ENCODE data around the gene JAKMIP3. TPM values are rescaled to one million over a fixed set of nuclear protein-coding genes. Genes with fewer than 3 reads are reported as not detected.

The JAKMIP3 gene
- polyA plus RNA-seq, 1 experiment, result 0.26 TPM

DNA sequence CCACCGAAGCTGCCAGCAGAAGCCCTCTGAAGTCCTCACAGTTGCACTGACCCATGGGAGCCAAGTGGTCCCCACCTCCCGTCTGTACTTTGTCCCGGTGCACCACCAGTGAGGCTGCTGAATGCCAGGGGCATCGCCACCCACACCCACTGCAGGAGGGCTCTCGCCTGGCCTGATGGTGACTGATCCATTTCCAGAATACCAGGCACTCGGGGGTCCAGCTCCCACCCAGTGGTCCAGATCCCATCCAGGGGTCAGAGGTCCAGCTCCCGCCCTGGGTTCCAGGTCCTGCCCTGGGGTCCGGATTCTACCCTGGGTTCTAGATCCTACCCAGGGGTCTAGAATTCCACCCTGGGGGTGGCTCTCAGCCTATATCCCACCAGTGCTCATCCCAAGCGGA, 9.1 kb upstream of the JAKMIP3 start:
- TF ChIP-seq, protein P1, sequence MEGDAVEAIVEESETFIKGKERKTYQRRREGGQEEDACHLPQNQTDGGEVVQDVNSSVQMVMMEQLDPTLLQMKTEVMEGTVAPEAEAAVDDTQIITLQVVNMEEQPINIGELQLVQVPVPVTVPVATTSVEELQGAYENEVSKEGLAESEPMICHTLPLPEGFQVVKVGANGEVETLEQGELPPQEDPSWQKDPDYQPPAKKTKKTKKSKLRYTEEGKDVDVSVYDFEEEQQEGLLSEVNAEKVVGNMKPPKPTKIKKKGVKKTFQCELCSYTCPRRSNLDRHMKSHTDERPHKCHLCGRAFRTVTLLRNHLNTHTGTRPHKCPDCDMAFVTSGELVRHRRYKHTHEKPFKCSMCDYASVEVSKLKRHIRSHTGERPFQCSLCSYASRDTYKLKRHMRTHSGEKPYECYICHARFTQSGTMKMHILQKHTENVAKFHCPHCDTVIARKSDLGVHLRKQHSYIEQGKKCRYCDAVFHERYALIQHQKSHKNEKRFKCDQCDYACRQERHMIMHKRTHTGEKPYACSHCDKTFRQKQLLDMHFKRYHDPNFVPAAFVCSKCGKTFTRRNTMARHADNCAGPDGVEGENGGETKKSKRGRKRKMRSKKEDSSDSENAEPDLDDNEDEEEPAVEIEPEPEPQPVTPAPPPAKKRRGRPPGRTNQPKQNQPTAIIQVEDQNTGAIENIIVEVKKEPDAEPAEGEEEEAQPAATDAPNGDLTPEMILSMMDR (IDR thresholded peaks at IDR 0.05; ENCODE audit: insufficient read depth, low read depth, low read length), result no peak
- no peak for DNase-seq (ENCODE audit: low read depth)
- ChIA-PET CTCF (interaction anchor here (1.2 kb wide), 1 partner anchor 34 kb away, joined by 3 read pairs; no protein-coding TSS in a partner anchor), POLR2A (no interaction called here)
- no peak overlapping the region for H3K4me3 ChIP-seq (ENCODE audit: low read depth, low read length)
- no peaks in the 10 kb centered on the region for H3K27me3 ChIP-seq (ENCODE audit: control insufficient read depth, insufficient read depth, low read length)
- no peaks in the 10 kb centered on the region for H3K36me3 ChIP-seq (ENCODE audit: control insufficient read depth, insufficient read depth, low read length)

DNA sequence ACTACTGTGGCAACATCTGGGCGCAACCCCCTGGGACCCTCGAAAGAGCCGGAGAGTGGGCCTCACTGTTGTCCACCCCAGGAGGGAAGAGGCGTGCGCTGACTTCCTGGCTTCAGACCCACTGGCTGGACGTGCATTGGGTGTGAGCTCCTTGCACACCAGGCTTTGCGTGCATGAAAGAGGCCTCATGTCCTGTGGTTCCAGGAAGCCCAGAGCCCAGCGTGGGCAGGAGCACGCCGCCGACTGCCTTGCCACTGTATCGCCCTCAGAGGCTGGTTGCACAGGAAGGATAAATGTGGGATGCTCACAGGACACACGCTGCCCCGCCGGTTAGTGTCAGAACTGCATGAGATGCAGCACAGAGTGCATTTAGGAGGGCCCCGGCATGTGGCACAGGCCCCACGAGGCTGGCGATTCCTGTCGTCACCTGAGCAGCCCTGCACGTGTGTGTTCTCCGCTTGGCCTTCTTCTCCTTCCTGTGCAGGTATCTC, 8.5 kb upstream of the JAKMIP3 start:
- Histone ChIP-seq H3K4me3 (ENCODE audit: low read depth, low read length) (no peak overlapping the region), H3K27me3 (ENCODE audit: control insufficient read depth, insufficient read depth, low read length) (no peaks in the 10 kb centered on the region), H3K36me3 (ENCODE audit: control insufficient read depth, insufficient read depth, low read length) (no peaks in the 10 kb centered on the region)
- TF ChIP-seq, protein P1 (IDR thresholded peaks at IDR 0.05; ENCODE audit: insufficient read depth, low read depth, low read length), result no peak
- DNase-seq (ENCODE audit: low read depth), result no peak
- CTCF ChIA-PET, result interaction anchor here (1.2 kb wide), 1 partner anchor 34 kb away, joined by 3 read pairs; no protein-coding TSS in a partner anchor
- POLR2A ChIA-PET, result no interaction called here

GRCh38 chr10:132058111-132058745, 7.5 kb upstream of the JAKMIP3 start:
- POLR2A ChIA-PET, result no interaction called here
- H3K27me3 ChIP-seq (ENCODE audit: control insufficient read depth, insufficient read depth, low read length), result no peaks in the 10 kb centered on the region
- no peak overlapping the region for H3K4me3 ChIP-seq (ENCODE audit: low read depth, low read length)
- no peaks in the 10 kb centered on the region for H3K36me3 ChIP-seq (ENCODE audit: control insufficient read depth, insufficient read depth, low read length)
- CTCF ChIA-PET, result no interaction called here
- DNase-seq (ENCODE audit: low read depth), result no peak
- TF ChIP-seq, protein P1 (IDR thresholded peaks at IDR 0.05; ENCODE audit: insufficient read depth, low read depth, low read length), result no peak

DNA sequence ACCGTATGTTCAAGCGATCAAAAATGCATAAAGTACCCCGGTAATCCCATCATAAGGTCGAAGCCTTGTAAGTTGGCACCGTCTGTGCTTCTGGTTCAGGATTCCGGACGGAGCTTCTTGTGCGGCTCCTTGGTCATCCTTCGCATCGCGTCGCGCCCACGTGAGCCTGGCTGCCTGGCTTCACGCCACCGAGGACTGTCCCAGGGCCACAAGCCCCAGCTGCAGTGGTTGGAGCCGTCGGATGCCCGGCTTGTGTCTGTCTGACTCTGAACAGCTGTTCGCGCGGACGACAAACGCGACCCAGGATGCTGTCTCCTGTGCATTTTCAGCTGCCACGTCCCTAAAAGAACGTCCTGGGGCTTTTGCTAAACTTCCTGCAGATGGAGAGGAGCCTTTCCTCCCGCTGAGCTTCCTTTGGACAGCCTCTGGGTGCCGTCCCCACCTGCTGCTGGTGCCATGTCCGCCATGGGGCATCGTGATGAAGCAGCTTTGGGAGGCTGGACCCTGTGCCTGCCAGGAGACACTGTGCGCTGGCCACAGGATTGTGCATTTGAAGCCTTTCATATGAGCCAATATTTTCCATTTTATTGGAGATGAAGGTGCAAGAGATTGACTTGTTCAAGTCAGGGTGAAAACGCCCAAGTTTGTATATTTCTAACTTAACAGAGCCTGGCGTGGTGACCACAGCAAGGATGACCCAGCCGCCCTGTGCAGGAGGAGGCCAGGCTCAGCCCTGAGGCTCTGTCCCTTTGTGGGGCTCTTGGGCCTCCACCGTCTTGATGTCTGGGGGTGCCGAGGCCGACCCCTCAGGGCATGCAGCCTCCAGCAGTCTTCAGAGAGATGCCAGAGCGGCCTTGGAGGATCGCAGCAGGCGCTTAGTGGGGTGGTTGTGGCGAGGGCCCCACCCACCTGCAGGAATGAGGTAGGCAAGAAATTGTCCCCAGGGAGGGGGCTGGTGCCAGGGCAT, 6.7 kb upstream of the JAKMIP3 start:
- Histone ChIP-seq H3K27me3 (ENCODE audit: control insufficient read depth, insufficient read depth, low read length) (no peaks in the 10 kb centered on the region), H3K4me3 (ENCODE audit: low read depth, low read length) (no peak overlapping the region), H3K36me3 (ENCODE audit: control insufficient read depth, insufficient read depth, low read length) (no peaks in the 10 kb centered on the region)
- TF ChIP-seq, protein P1 (IDR thresholded peaks at IDR 0.05; ENCODE audit: insufficient read depth, low read depth, low read length), result no peak
- ChIA-PET CTCF (no interaction called here), POLR2A (no interaction called here)
- no peak for DNase-seq (ENCODE audit: low read depth)

Measured in BJ (cell line).